Measurements from ENCODE around the gene PRSS27.

The PRSS27 gene

GRCh38 chr16:2745961-2746360 lies 25.9 kb upstream of the PRSS27 start:
- POLR2A ChIA-PET, result interaction anchor here (0.6 kb wide), 1 partner anchor 233 kb away, joined by 3 read pairs; no protein-coding TSS in a partner anchor
- TF ChIP-seq ZNF610 (tag by site-specific recombination; IDR thresholded peaks at IDR 0.05; ENCODE audit: borderline replicate concordance) (no peak), ZNF174 (tag by site-specific recombination; IDR thresholded peaks at IDR 0.05) (no peak), ZNF266 (tag by site-specific recombination; IDR thresholded peaks at IDR 0.05; ENCODE audit: low read depth) (no peak), GLI4 (tag by site-specific recombination; IDR thresholded peaks at IDR 0.05) (no peak), ZNF214 (tag by site-specific recombination; IDR thresholded peaks at IDR 0.05; ENCODE audit: borderline replicate concordance) (no peak), ZNF558 (tag by site-specific recombination; IDR thresholded peaks at IDR 0.05) (no peak), ZNF596 (tag by site-specific recombination; IDR thresholded peaks at IDR 0.05) (no peak), ZSCAN18 (tag by site-specific recombination; IDR thresholded peaks at IDR 0.05) (no peak), ZFP41 (tag by site-specific recombination; IDR thresholded peaks at IDR 0.05; ENCODE audit: borderline replicate concordance) (no peak), PRDM4 (tag by site-specific recombination; IDR thresholded peaks at IDR 0.05) (no peak), ZNF544 (tag by site-specific recombination; IDR thresholded peaks at IDR 0.05) (no peak), ZNF548 (tag by site-specific recombination; IDR thresholded peaks at IDR 0.05) (no peak), TRIM28 (IDR thresholded peaks at IDR 0.05; ENCODE audit: borderline replicate concordance, low read length) (no peak), ZNF37A (tag by site-specific recombination; IDR thresholded peaks at IDR 0.05) (no peak), ZNF157 (tag by site-specific recombination; IDR thresholded peaks at IDR 0.05) (no peak), KLF17 (tag by site-specific recombination; IDR thresholded peaks at IDR 0.05) (no peak), ZBTB6 (tag by site-specific recombination; IDR thresholded peaks at IDR 0.05) (no peak), ZNF518A (tag by site-specific recombination; conservative IDR thresholded peaks at IDR 0.05; ENCODE audit: low read depth) (no peak), ZNF571 (tag by site-specific recombination; IDR thresholded peaks at IDR 0.05) (no peak), HOXC10 (CRISPR knock-in tag; IDR thresholded peaks at IDR 0.05) (no peak)
- no peak overlapping the region for H3K4me3 ChIP-seq (ENCODE audit: low read depth, low read length)
- no peaks in the 10 kb centered on the region for H3K9me3 ChIP-seq (ENCODE audit: control insufficient read depth, insufficient read depth, low read depth, low read length)
- CTCF ChIA-PET, result interaction anchor here (2.0 kb wide), 1 partner anchor 122 kb away, joined by 10 read pairs; no protein-coding TSS in a partner anchor
- peaks cover 0 to 14% of the 10 kb centered on the region in 2 experiments; a peak in 2 of 3 replicates for H3K36me3 ChIP-seq (ENCODE audit: control insufficient read depth in 2 of 2, insufficient read depth in 1 of 2, low read length in 2 of 2)
- no peaks in the 10 kb centered on the region for H3K4me1 ChIP-seq (ENCODE audit: control insufficient read depth, insufficient read depth, low read length)
- no peak overlapping the region for H3K27ac ChIP-seq (ENCODE audit: extremely low read depth, low read depth, low read length)
